Measurements from ENCODE around the gene GRB10.

DNA sequence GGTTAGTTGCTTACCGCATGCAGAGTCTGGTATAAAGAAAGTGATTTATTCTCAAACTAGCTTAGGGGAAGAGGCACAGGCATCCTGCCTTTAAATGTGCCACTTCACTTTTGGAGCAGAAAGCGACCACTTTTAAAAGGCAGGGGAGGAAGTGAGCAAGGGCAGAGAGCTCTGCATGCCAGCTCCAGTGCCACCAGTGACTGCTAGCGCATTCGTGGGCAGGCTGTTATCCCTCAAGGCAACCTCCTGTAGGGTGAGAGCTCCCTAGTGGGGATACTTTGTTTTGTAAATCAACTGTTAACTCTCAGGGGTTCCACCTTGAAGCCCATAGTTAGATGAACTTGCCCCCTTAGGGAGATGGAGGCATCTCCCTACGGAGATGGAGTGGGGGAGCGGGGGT is 29.4 kb upstream of the GRB10 start:
- TF ChIP-seq, protein P1, sequence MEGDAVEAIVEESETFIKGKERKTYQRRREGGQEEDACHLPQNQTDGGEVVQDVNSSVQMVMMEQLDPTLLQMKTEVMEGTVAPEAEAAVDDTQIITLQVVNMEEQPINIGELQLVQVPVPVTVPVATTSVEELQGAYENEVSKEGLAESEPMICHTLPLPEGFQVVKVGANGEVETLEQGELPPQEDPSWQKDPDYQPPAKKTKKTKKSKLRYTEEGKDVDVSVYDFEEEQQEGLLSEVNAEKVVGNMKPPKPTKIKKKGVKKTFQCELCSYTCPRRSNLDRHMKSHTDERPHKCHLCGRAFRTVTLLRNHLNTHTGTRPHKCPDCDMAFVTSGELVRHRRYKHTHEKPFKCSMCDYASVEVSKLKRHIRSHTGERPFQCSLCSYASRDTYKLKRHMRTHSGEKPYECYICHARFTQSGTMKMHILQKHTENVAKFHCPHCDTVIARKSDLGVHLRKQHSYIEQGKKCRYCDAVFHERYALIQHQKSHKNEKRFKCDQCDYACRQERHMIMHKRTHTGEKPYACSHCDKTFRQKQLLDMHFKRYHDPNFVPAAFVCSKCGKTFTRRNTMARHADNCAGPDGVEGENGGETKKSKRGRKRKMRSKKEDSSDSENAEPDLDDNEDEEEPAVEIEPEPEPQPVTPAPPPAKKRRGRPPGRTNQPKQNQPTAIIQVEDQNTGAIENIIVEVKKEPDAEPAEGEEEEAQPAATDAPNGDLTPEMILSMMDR (IDR thresholded peaks at IDR 0.05): no peak
- TF ChIP-seq POLR2A (IDR thresholded peaks at IDR 0.05): no peak
